Measurements from ENCODE around the gene PVALB. TPM values are rescaled to one million over a fixed set of nuclear protein-coding genes. Genes with fewer than 3 reads are reported as not detected.

The PVALB gene
- total RNA-seq, 1 donor = not detected

- Histone ChIP-seq H3K36me3 (ENCODE audit: insufficient read depth, low read length) (no peaks in the 10 kb centered on the region), H3K4me1 (ENCODE audit: insufficient read depth, low read length) (no peaks in the 10 kb centered on the region), H2AFZ (ENCODE audit: low read length) (no peak overlapping the region), H4K20me1 (ENCODE audit: insufficient read depth, low read length) (no peaks in the 10 kb centered on the region), H3K79me2 (ENCODE audit: insufficient read depth, low read length) (no peaks in the 10 kb centered on the region), H3K27ac (ENCODE audit: low read depth, low read length) (no peak overlapping the region), H3K4me3 (ENCODE audit: insufficient read depth, low read length) (no peak overlapping the region), H3K9me3 (ENCODE audit: low read depth, low read length) (no peaks in the 10 kb centered on the region), H3K4me2 (ENCODE audit: insufficient read depth, low read length) (no peak overlapping the region), H3K27me3 (ENCODE audit: insufficient read depth, low read length) (peaks cover 54% of the 10 kb centered on the region)
- TF ChIP-seq CTCF (IDR thresholded peaks at IDR 0.05; ENCODE audit: extremely low read depth, low read depth, low read length) = no peak
- DNase-seq (ENCODE audit: insufficient read length, low spot score, missing footprints) = no peak
Observed at GRCh38 chr22:36846949-36847348, 30.1 kb upstream of the PVALB start.

- Histone ChIP-seq H3K4me1 (ENCODE audit: insufficient read depth, low read length) (no peaks in the 10 kb centered on the region), H3K79me2 (ENCODE audit: insufficient read depth, low read length) (no peaks in the 10 kb centered on the region), H3K4me2 (ENCODE audit: insufficient read depth, low read length) (no peak overlapping the region), H3K27ac (ENCODE audit: low read depth, low read length) (no peak overlapping the region), H3K36me3 (ENCODE audit: insufficient read depth, low read length) (no peaks in the 10 kb centered on the region), H3K27me3 (ENCODE audit: insufficient read depth, low read length) (peaks cover 52% of the 10 kb centered on the region), H3K4me3 (ENCODE audit: insufficient read depth, low read length) (no peak overlapping the region), H4K20me1 (ENCODE audit: insufficient read depth, low read length) (no peaks in the 10 kb centered on the region), H3K9me3 (ENCODE audit: low read depth, low read length) (no peaks in the 10 kb centered on the region), H2AFZ (ENCODE audit: low read length) (no peak overlapping the region)
- no peak for DNase-seq (ENCODE audit: insufficient read length, low spot score, missing footprints)
- TF ChIP-seq CTCF (IDR thresholded peaks at IDR 0.05; ENCODE audit: extremely low read depth, low read depth, low read length) = no peak
Observed at GRCh38 chr22:36846271-36846670, 29.4 kb upstream of the PVALB start.

GRCh38 chr22:36840106-36840505 is 23.3 kb upstream of the PVALB start:
- no peaks in the 10 kb centered on the region for H3K9me3 ChIP-seq (ENCODE audit: low read depth, low read length)
- H3K4me2 ChIP-seq (ENCODE audit: insufficient read depth, low read length) = no peak overlapping the region
- H3K27ac ChIP-seq (ENCODE audit: low read depth, low read length) = no peak overlapping the region
- no peak for TF ChIP-seq CTCF (IDR thresholded peaks at IDR 0.05; ENCODE audit: extremely low read depth, low read depth, low read length)
- H2AFZ ChIP-seq (ENCODE audit: low read length) = no peak overlapping the region
- peaks cover 20% of the 10 kb centered on the region for H3K27me3 ChIP-seq (ENCODE audit: insufficient read depth, low read length)
- no peaks in the 10 kb centered on the region for H3K79me2 ChIP-seq (ENCODE audit: insufficient read depth, low read length)
- DNase-seq (ENCODE audit: insufficient read length, low spot score, missing footprints) = no peak
- H3K4me1 ChIP-seq (ENCODE audit: insufficient read depth, low read length) = no peaks in the 10 kb centered on the region
- H4K20me1 ChIP-seq (ENCODE audit: insufficient read depth, low read length) = no peaks in the 10 kb centered on the region
- H3K4me3 ChIP-seq (ENCODE audit: insufficient read depth, low read length) = no peak overlapping the region
- no peaks in the 10 kb centered on the region for H3K36me3 ChIP-seq (ENCODE audit: insufficient read depth, low read length)

- H3K4me1 ChIP-seq (ENCODE audit: insufficient read depth, low read length) = no peaks in the 10 kb centered on the region
- no peaks in the 10 kb centered on the region for H4K20me1 ChIP-seq (ENCODE audit: insufficient read depth, low read length)
- no peaks in the 10 kb centered on the region for H3K36me3 ChIP-seq (ENCODE audit: insufficient read depth, low read length)
- no peak for TF ChIP-seq CTCF (IDR thresholded peaks at IDR 0.05; ENCODE audit: extremely low read depth, low read depth, low read length)
- no peak for DNase-seq (ENCODE audit: insufficient read length, low spot score, missing footprints)
- H3K9me3 ChIP-seq (ENCODE audit: low read depth, low read length) = no peaks in the 10 kb centered on the region
- peaks cover 20% of the 10 kb centered on the region for H3K27me3 ChIP-seq (ENCODE audit: insufficient read depth, low read length)
- no peak overlapping the region for H2AFZ ChIP-seq (ENCODE audit: low read length)
- H3K4me2 ChIP-seq (ENCODE audit: insufficient read depth, low read length) = no peak overlapping the region
- H3K4me3 ChIP-seq (ENCODE audit: insufficient read depth, low read length) = no peak overlapping the region
- no peaks in the 10 kb centered on the region for H3K79me2 ChIP-seq (ENCODE audit: insufficient read depth, low read length)
- H3K27ac ChIP-seq (ENCODE audit: low read depth, low read length) = no peak overlapping the region
Observed at GRCh38 chr22:36839356-36840073, 22.7 kb upstream of the PVALB start.

All from osteoblast (primary cell).